ENCODE measurements around the gene KIAA0586. TPM values are rescaled to one million over a fixed set of nuclear protein-coding genes. Genes with fewer than 3 reads are reported as not detected.

The KIAA0586 gene
- polyA plus RNA-seq, 1 of the 3 experiments (the other 2 are of a cell fraction) = 7.5 TPM

- POLR2A ChIA-PET = no interaction called here
- 71% methylated on average over 4 of the region's 4 CpGs for WGBS (ENCODE audit: low lambda C conversion rate)
- CTCF ChIA-PET = interaction anchor here (1.4 kb wide), 1 partner anchor 42 kb away, joined by 5 read pairs; no protein-coding TSS in a partner anchor
Observed at GRCh38 chr14:58597041-58597440, 169.5 kb downstream of the KIAA0586 start.

GRCh38 chr14:58598028-58598803 is 170.7 kb downstream of the KIAA0586 start:
- Histone ChIP-seq H3K79me2 (ENCODE audit: insufficient read depth) (no peaks in the 10 kb centered on the region), H3K9ac (no peak overlapping the region), H3K4me1 (ENCODE audit: control insufficient read depth in 1 of 2, insufficient read depth in 2 of 2, low read depth in 1 of 2, low read length in 1 of 2) (no peaks in the 10 kb centered on the region), H2AFZ (ENCODE audit: low read depth) (no peak overlapping the region), H4K20me1 (ENCODE audit: insufficient read depth) (no peaks in the 10 kb centered on the region), H3K9me2 (no peaks in the 10 kb centered on the region), H3K27ac (ENCODE audit: low read depth in 2 of 2, low read length in 1 of 2) (no peak overlapping the region), H3K9me3 (no peaks in the 10 kb centered on the region), H3F3A (replicated peaks; ENCODE audit: insufficient read depth) (no peaks in the 10 kb centered on the region), H3K4me2 (no peak overlapping the region), H3K36me3 (replicated peaks in 1 of 2; ENCODE audit: control insufficient read depth in 1 of 2, insufficient read depth in 2 of 2, low read length in 1 of 2) (no peaks in the 10 kb centered on the region), H3K27me3 (ENCODE audit: insufficient read depth) (no peaks in the 10 kb centered on the region), H3K4me3 (ENCODE audit: low read depth in 2 of 2, low read length in 1 of 2) (no peak overlapping the region)
- ChIA-PET POLR2A (no interaction called here), CTCF (interaction anchor here (0.7 kb wide), 1 partner anchor 10 kb away, joined by 3 read pairs; no protein-coding TSS in a partner anchor)
- TF ChIP-seq ELF1 (IDR thresholded peaks at IDR 0.05) = no peak
- no peak for TF ChIP-seq EZH2phosphoT487 (IDR thresholded peaks at IDR 0.05; ENCODE audit: borderline replicate concordance, low read depth)
- TF ChIP-seq GATA2 (CRISPR knock-in tag; IDR thresholded peaks at IDR 0.05) = no peak
- TF ChIP-seq RXRA (IDR thresholded peaks at IDR 0.05; ENCODE audit: borderline replicate concordance, low read depth) = no peak
- no peak for TF ChIP-seq CTCF (IDR thresholded peaks at IDR 0.05)
- TF ChIP-seq SMC3 (IDR thresholded peaks at IDR 0.05; ENCODE audit: low read depth, low read length) = no peak
- no peak for TF ChIP-seq USF1 (IDR thresholded peaks at IDR 0.05; ENCODE audit: borderline replicate concordance, low read depth)
- no peak for TF ChIP-seq REST (IDR thresholded peaks at IDR 0.05; ENCODE audit: low read depth, low read length)
- no peak for TF ChIP-seq EP300 (IDR thresholded peaks at IDR 0.05; ENCODE audit: borderline replicate concordance in 1 of 2, low read depth in 1 of 2, low read length in 1 of 2)
- TF ChIP-seq SIN3A (IDR thresholded peaks at IDR 0.05; ENCODE audit: borderline replicate concordance, low read depth, low read length) = no peak
- no peak for TF ChIP-seq GABPA (IDR thresholded peaks at IDR 0.05; ENCODE audit: low read depth)
- no peak for TF ChIP-seq MXI1 (IDR thresholded peaks at IDR 0.05; ENCODE audit: low read depth, low read length)
- no peak for TF ChIP-seq CHD2 (IDR thresholded peaks at IDR 0.05; ENCODE audit: low read length, partially characterized antibody)
- no peak for TF ChIP-seq JUND (IDR thresholded peaks at IDR 0.05)
- TF ChIP-seq MEF2A (IDR thresholded peaks at IDR 0.05; ENCODE audit: borderline replicate concordance, low read depth) = no peak
- no peak for TF ChIP-seq FOXJ3 (CRISPR knock-in tag; IDR thresholded peaks at IDR 0.05)
- no peak for TF ChIP-seq TCF12 (IDR thresholded peaks at IDR 0.05)
- TF ChIP-seq RFX5 (IDR thresholded peaks at IDR 0.05; ENCODE audit: low read length) = no peak
- WGBS (ENCODE audit: low lambda C conversion rate) = 62% methylated on average over 4 of the region's 4 CpGs
- DNase-seq = no peak

More at GRCh38 chr14:58597041-58597440, 169.5 kb downstream of the KIAA0586 start:
- Histone ChIP-seq H3K4me1 (ENCODE audit: control insufficient read depth in 1 of 2, insufficient read depth in 2 of 2, low read depth in 1 of 2, low read length in 1 of 2) (no peaks in the 10 kb centered on the region), H3F3A (replicated peaks; ENCODE audit: insufficient read depth) (no peaks in the 10 kb centered on the region), H3K4me2 (no peak overlapping the region), H3K9me3 (no peaks in the 10 kb centered on the region), H4K20me1 (ENCODE audit: insufficient read depth) (no peaks in the 10 kb centered on the region), H3K79me2 (ENCODE audit: insufficient read depth) (no peaks in the 10 kb centered on the region), H3K27me3 (ENCODE audit: insufficient read depth) (no peaks in the 10 kb centered on the region), H3K36me3 (replicated peaks in 1 of 2; ENCODE audit: control insufficient read depth in 1 of 2, insufficient read depth in 2 of 2, low read length in 1 of 2) (no peaks in the 10 kb centered on the region), H2AFZ (ENCODE audit: low read depth) (no peak overlapping the region), H3K9ac (no peak overlapping the region), H3K27ac (ENCODE audit: low read depth in 2 of 2, low read length in 1 of 2) (no peak overlapping the region), H3K4me3 (ENCODE audit: low read depth in 2 of 2, low read length in 1 of 2) (no peak overlapping the region), H3K9me2 (no peaks in the 10 kb centered on the region)
- TF ChIP-seq MXI1 (IDR thresholded peaks at IDR 0.05; ENCODE audit: low read depth, low read length) (no peak), SMC3 (IDR thresholded peaks at IDR 0.05; ENCODE audit: low read depth, low read length) (no peak), GABPA (IDR thresholded peaks at IDR 0.05; ENCODE audit: low read depth) (no peak), YY1 (IDR thresholded peaks at IDR 0.05; ENCODE audit: low read depth) (no peak), FOSL2 (IDR thresholded peaks at IDR 0.05; ENCODE audit: borderline replicate concordance, low read depth) (no peak), JUND (IDR thresholded peaks at IDR 0.05) (no peak), CHD2 (IDR thresholded peaks at IDR 0.05; ENCODE audit: low read length, partially characterized antibody) (no peak), RXRA (IDR thresholded peaks at IDR 0.05; ENCODE audit: borderline replicate concordance, low read depth) (no peak)
- DNase-seq = no peak
